HEK293 (cell line): ENCODE measurements around the gene INPP5A.
"Not testable (repeated sequence)": the region's sequence is repeated elsewhere in the genome, so short reads cannot be mapped to it uniquely, and the experiment has no call there.

Experiments used
- CTCF ChIA-PET: fragments of 350-600 bp; formaldehyde crosslinking; extraction: SDS; loops from one replicate; lab custom pipeline; 2021; ENCODE audit warnings: antibody characterized with exemption; lab: Yijun Ruan, JAX
- POLR2A ChIA-PET: fragments of 300-600 bp; formaldehyde crosslinking; extraction: SDS; loops from one replicate; lab custom pipeline; 2020; ENCODE audit warnings: antibody characterized with exemption, inconsistent platforms; lab: Yijun Ruan, JAX
- H3K27ac ChIP-seq: fragments of 200-500 bp; sonication (Bioruptor generic); 2 replicates; pipeline ENCODE4 v1.5.1; 2014; ENCODE audit warnings: low read depth, low read length, control low read depth, inconsistent platforms; ENCODE audit errors: extremely low read depth
- H3K36me3 ChIP-seq, 2 experiments: fragments of 200-500 bp in 1 of 2; sonication (Bioruptor generic) in 1 of 2; 1 replicate in 1 of 2; 2 replicates in 1 of 2; pipeline ENCODE4 v1.5.1; 2014 to 2017; ENCODE audit warnings: inconsistent platforms in 2 of 2, low read length in 2 of 2; ENCODE audit not compliant: control insufficient read depth in 2 of 2, insufficient read depth in 1 of 2
- H3K4me1 ChIP-seq: fragments of 200-500 bp; sonication (Bioruptor generic); 2 replicates; pipeline ENCODE4 v1.5.1; 2014; ENCODE audit warnings: mild to moderate bottlenecking, low read length, inconsistent platforms; ENCODE audit not compliant: control insufficient read depth, insufficient read depth
- H3K4me3 ChIP-seq: 2 replicates; pipeline ENCODE4 v1.5.1; 2011; ENCODE audit warnings: low read depth, mild to moderate bottlenecking, control low read depth, low read length, moderate library complexity
- H3K9me3 ChIP-seq: fragments of 200-500 bp; sonication (Bioruptor generic); 2 replicates; pipeline ENCODE4 v1.5.1; 2014; ENCODE audit warnings: low read depth, low read length, inconsistent platforms; ENCODE audit not compliant: control insufficient read depth, insufficient read depth
- TCF7L2 ChIP-seq: IDR thresholded peaks from 2 replicates; pipeline ENCODE4 v1.6.1; 2011; ENCODE audit warnings: low read depth, mild to moderate bottlenecking, inconsistent platforms, low read length, moderate library complexity, borderline replicate concordance
- ZFP3 ChIP-seq: fragments of 450-650 bp; formaldehyde crosslinking; IDR thresholded peaks from 2 replicates; pipeline ENCODE4 v1.5.1; 2016; ENCODE audit warnings: low read depth, missing biosample characterization, missing genetic modification characterization
- ZNF16 ChIP-seq: fragments of 450-650 bp; formaldehyde crosslinking; IDR thresholded peaks from 2 replicates; pipeline ENCODE4 v1.5.1; 2016; ENCODE audit warnings: low read depth, missing biosample characterization, missing genetic modification characterization
- ZNF239 ChIP-seq: fragments of 450-650 bp; formaldehyde crosslinking; IDR thresholded peaks from 2 replicates; pipeline ENCODE4 v1.5.1; 2016; ENCODE audit warnings: missing biosample characterization, missing genetic modification characterization
- ZNF324 ChIP-seq: fragments of 450-650 bp; formaldehyde crosslinking; IDR thresholded peaks from 2 replicates; pipeline ENCODE4 v1.5.1; 2016; ENCODE audit warnings: missing biosample characterization, missing genetic modification characterization
- ZNF521 ChIP-seq: fragments of 450-650 bp; formaldehyde crosslinking; IDR thresholded peaks from 2 replicates; pipeline ENCODE4 v1.5.1; 2017; ENCODE audit warnings: missing biosample characterization, mild to moderate bottlenecking, missing genetic modification characterization
- ZNF560 ChIP-seq: fragments of 450-650 bp; formaldehyde crosslinking; IDR thresholded peaks from 2 replicates; pipeline ENCODE4 v1.5.1; 2017; ENCODE audit warnings: missing biosample characterization, missing genetic modification characterization, borderline replicate concordance
- ZNF830 ChIP-seq: fragments of 450-650 bp; IDR thresholded peaks from 2 replicates; pipeline ENCODE4 v1.5.0; 2018; ENCODE audit warnings: missing biosample characterization, missing genetic modification characterization, low read depth, mild to moderate bottlenecking, moderate library complexity
- TF ChIP-seq, protein P1 (sequence below): fragments of 450-650 bp; formaldehyde crosslinking; IDR thresholded peaks from 2 replicates; pipeline ENCODE4 v1.5.1; 2017; ENCODE audit warnings: missing biosample characterization, missing genetic modification characterization
- TF ChIP-seq, protein P2 (sequence below): fragments of 450-650 bp; formaldehyde crosslinking; IDR thresholded peaks from 2 replicates; pipeline ENCODE4 v1.5.1; 2017; ENCODE audit warnings: missing biosample characterization, missing genetic modification characterization
- TF ChIP-seq, protein P3 (sequence below): fragments of 450-650 bp; formaldehyde crosslinking; IDR thresholded peaks from 2 replicates; pipeline ENCODE4 v1.5.1; 2016; ENCODE audit warnings: missing biosample characterization, missing genetic modification characterization
- TF ChIP-seq, protein P4 (sequence below): fragments of 450-650 bp; formaldehyde crosslinking; IDR thresholded peaks from 2 replicates; pipeline ENCODE4 v1.5.1; 2016; ENCODE audit warnings: missing biosample characterization, missing genetic modification characterization
- TF ChIP-seq, protein P5 (sequence below): fragments of 450-650 bp; formaldehyde crosslinking; IDR thresholded peaks from 2 replicates; pipeline ENCODE4 v1.5.1; 2016; ENCODE audit warnings: missing biosample characterization, missing genetic modification characterization
- TF ChIP-seq, protein P6 (sequence below): fragments of 450-650 bp; formaldehyde crosslinking; IDR thresholded peaks from 2 replicates; pipeline ENCODE4 v1.5.0; 2017; ENCODE audit warnings: missing biosample characterization, missing genetic modification characterization, borderline replicate concordance

INPP5A gene

DNA sequence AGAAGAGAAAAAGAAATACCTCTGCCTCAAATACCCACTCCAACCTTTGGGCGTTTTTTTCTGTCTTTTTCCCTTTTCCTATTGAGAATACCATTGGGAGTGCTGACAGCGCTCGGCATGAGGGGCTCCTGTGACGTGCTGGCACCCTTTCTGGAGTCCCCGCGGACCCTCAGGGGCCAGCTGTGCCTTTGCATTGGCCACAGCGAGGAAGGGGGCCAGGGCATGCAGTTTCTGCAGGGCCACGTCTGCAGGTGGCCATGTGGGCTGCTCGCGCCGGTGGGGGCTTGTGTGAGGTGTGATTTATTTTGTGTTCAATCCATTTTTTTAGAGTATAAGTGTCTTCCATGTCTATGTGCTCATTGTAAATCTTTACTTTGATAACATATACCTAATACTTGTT lies 57.4 kb downstream of the INPP5A start (continued):
- TF ChIP-seq ZNF830 (tag by site-specific recombination): no peak
- TF ChIP-seq ZNF239 (tag by site-specific recombination): no peak

DNA sequence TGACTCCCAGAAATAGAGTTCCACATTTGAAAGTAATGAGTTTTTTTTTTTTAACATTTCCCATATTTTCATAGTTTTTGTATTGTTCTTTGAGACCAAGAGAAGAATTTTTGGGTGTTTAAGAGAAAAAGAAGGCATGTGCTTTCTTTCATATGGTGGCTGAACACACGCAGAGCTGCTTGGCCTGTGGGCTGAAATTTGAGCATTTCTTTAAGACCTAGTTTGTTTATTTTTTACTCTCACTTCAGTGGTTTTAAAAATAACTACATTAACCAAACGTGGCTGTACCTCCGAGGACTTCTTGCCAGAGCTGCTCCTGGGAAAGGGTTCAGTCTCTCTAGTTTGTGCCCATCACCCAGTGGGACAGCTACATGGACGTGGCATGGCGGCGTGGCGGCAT lies 58.3 kb downstream of the INPP5A start:
- CTCF ChIA-PET: interaction anchor here (0.6 kb wide), 1 partner anchor 492 kb away, joined by 3 read pairs; no protein-coding TSS in a partner anchor

DNA sequence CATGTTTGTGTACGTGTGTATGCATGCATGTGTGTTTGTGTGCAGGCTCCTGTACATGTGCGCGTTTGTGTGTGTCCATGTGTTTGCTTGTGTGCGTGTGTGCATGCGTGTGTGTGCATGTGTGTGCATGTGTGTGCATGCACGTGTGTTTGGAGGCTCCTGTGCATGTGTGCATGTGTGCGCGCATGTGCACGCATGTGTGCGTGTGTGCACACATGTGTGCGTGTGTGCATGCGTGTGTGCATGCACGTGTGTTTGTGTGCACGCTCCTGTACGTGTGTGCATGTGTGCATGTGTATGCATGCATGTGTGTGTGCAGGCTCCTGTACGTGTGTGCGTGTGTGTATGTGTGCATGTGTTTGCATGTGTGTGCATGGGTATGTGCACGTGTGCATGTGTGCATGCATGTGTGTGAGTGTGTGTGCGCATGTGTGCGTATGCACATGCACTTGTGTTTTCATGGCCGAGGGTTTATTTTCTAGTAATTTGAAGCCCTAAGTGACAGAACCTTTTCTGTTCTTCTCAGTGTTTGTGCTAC lies 59.2 kb downstream of the INPP5A start:
- Histone ChIP-seq H3K9me3 (no peaks in the 10 kb centered on the region), H3K4me3 (no peak overlapping the region), H3K36me3 (no peaks in the 10 kb centered on the region), H3K4me1 (peaks cover 9% of the 10 kb centered on the region; the same call in 1 of the 2 replicates), H3K27ac (no peak overlapping the region)
- no peak for TF ChIP-seq ZNF521
- TF ChIP-seq, protein P1, sequence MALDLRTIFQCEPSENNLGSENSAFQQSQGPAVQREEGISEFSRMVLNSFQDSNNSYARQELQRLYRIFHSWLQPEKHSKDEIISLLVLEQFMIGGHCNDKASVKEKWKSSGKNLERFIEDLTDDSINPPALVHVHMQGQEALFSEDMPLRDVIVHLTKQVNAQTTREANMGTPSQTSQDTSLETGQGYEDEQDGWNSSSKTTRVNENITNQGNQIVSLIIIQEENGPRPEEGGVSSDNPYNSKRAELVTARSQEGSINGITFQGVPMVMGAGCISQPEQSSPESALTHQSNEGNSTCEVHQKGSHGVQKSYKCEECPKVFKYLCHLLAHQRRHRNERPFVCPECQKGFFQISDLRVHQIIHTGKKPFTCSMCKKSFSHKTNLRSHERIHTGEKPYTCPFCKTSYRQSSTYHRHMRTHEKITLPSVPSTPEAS: peak; percentile 55; the same call in 1 of the 2 replicates
- ChIA-PET POLR2A (no interaction called here), CTCF (no interaction called here)

More for the DNA sequence above, 58.3 kb downstream of the INPP5A start:
- Histone ChIP-seq H3K4me3 (no peak overlapping the region), H3K36me3 (no peaks in the 10 kb centered on the region), H3K27ac (no peak overlapping the region), H3K4me1 (peaks cover 14% of the 10 kb centered on the region; the same call in 1 of the 2 replicates), H3K9me3 (no peaks in the 10 kb centered on the region)
- TF ChIP-seq TCF7L2 (no peak), ZNF560 (tag by site-specific recombination) (no peak)
- TF ChIP-seq, protein P2, sequence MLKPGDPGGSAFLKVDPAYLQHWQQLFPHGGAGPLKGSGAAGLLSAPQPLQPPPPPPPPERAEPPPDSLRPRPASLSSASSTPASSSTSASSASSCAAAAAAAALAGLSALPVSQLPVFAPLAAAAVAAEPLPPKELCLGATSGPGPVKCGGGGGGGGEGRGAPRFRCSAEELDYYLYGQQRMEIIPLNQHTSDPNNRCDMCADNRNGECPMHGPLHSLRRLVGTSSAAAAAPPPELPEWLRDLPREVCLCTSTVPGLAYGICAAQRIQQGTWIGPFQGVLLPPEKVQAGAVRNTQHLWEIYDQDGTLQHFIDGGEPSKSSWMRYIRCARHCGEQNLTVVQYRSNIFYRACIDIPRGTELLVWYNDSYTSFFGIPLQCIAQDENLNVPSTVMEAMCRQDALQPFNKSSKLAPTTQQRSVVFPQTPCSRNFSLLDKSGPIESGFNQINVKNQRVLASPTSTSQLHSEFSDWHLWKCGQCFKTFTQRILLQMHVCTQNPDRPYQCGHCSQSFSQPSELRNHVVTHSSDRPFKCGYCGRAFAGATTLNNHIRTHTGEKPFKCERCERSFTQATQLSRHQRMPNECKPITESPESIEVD (tag by site-specific recombination): peak; percentile 47; the same call in 1 of the 2 replicates
- POLR2A ChIA-PET: no interaction called here

DNA sequence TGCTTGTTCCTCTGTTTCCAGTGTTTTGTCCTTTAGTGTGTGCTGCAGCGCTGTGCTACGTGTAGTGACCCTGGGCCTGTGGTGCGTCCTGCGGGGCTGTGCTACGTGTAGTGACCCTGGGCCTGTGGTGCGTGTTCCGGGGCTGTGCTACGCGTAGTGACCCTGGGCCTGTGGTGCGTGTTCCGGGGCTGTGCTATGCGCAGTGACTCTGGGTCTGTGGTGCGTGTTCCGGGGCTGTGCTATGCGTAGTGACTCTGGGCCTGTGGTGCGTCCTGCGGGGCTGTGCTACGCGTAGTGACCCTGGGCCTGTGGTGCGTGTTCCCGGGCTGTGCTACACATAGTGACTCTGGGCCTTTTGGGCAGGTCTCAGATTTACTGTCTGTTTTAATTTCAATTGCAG lies 60.1 kb downstream of the INPP5A start:
- Histone ChIP-seq H3K4me1 (peaks cover 8% of the 10 kb centered on the region; the same call in 1 of the 2 replicates), H3K27ac (no peak overlapping the region), H3K9me3 (no peaks in the 10 kb centered on the region), H3K36me3 (no peaks in the 10 kb centered on the region), H3K4me3 (no peak overlapping the region)
- POLR2A ChIA-PET: no interaction called here
- CTCF ChIA-PET: interaction anchor here (0.6 kb wide), 1 partner anchor 75 kb away, joined by 3 read pairs; no protein-coding TSS in a partner anchor
- TF ChIP-seq, protein P3, sequence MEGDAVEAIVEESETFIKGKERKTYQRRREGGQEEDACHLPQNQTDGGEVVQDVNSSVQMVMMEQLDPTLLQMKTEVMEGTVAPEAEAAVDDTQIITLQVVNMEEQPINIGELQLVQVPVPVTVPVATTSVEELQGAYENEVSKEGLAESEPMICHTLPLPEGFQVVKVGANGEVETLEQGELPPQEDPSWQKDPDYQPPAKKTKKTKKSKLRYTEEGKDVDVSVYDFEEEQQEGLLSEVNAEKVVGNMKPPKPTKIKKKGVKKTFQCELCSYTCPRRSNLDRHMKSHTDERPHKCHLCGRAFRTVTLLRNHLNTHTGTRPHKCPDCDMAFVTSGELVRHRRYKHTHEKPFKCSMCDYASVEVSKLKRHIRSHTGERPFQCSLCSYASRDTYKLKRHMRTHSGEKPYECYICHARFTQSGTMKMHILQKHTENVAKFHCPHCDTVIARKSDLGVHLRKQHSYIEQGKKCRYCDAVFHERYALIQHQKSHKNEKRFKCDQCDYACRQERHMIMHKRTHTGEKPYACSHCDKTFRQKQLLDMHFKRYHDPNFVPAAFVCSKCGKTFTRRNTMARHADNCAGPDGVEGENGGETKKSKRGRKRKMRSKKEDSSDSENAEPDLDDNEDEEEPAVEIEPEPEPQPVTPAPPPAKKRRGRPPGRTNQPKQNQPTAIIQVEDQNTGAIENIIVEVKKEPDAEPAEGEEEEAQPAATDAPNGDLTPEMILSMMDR (tag by site-specific recombination): no peak
- TF ChIP-seq, protein P4, sequence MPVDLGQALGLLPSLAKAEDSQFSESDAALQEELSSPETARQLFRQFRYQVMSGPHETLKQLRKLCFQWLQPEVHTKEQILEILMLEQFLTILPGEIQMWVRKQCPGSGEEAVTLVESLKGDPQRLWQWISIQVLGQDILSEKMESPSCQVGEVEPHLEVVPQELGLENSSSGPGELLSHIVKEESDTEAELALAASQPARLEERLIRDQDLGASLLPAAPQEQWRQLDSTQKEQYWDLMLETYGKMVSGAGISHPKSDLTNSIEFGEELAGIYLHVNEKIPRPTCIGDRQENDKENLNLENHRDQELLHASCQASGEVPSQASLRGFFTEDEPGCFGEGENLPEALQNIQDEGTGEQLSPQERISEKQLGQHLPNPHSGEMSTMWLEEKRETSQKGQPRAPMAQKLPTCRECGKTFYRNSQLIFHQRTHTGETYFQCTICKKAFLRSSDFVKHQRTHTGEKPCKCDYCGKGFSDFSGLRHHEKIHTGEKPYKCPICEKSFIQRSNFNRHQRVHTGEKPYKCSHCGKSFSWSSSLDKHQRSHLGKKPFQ (tag by site-specific recombination): no peak
- TF ChIP-seq, protein P5, sequence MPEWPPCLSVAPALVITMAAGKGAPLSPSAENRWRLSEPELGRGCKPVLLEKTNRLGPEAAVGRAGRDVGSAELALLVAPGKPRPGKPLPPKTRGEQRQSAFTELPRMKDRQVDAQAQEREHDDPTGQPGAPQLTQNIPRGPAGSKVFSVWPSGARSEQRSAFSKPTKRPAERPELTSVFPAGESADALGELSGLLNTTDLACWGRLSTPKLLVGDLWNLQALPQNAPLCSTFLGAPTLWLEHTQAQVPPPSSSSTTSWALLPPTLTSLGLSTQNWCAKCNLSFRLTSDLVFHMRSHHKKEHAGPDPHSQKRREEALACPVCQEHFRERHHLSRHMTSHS (tag by site-specific recombination): no peak
- TF ChIP-seq ZNF324 (tag by site-specific recombination) (no peak), ZNF16 (tag by site-specific recombination) (no peak), ZFP3 (tag by site-specific recombination) (no peak)
- TF ChIP-seq, protein P6, sequence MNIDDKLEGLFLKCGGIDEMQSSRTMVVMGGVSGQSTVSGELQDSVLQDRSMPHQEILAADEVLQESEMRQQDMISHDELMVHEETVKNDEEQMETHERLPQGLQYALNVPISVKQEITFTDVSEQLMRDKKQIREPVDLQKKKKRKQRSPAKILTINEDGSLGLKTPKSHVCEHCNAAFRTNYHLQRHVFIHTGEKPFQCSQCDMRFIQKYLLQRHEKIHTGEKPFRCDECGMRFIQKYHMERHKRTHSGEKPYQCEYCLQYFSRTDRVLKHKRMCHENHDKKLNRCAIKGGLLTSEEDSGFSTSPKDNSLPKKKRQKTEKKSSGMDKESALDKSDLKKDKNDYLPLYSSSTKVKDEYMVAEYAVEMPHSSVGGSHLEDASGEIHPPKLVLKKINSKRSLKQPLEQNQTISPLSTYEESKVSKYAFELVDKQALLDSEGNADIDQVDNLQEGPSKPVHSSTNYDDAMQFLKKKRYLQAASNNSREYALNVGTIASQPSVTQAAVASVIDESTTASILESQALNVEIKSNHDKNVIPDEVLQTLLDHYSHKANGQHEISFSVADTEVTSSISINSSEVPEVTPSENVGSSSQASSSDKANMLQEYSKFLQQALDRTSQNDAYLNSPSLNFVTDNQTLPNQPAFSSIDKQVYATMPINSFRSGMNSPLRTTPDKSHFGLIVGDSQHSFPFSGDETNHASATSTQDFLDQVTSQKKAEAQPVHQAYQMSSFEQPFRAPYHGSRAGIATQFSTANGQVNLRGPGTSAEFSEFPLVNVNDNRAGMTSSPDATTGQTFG (tag by site-specific recombination): no peak

DNA sequence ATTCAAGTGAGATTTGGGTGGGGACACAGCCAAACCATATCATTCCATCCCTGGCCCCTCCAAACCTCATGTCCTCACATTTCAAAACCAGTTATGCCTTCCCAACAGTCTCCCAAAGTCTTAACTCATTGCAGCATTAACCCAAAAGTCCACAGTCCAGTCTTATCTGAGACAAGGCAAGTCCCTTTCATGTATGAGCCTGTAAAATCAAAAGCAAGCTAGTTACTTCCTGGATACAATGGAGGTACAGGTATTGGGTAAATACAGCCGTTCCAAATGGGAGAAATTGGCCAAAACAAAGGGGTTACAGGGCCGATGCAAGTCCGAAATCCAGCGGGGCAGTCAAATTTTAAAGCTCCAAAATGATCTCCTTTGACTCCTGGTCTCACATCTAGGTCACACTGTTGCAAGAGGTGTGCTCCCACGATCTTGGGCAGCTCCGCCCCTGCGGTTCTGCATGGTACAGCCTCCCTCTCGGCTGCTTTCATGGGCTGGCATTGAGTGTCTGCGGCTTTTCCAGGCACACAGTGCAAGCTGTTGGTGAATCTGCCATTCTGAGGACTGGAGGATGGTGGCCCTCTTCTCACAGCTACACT lies 61.5 kb downstream of the INPP5A start:
- H3K27ac ChIP-seq, H3K4me1 ChIP-seq, POLR2A ChIA-PET, CTCF ChIA-PET, H3K9me3 ChIP-seq, H3K36me3 ChIP-seq, H3K4me3 ChIP-seq: not testable (repeated sequence)
